HUES6 (cell line): ENCODE measurements around the gene COX7B2.

Source experiments
- H3K27ac ChIP-seq: 2 replicates; pipeline ENCODE4 v1.7.0; 2013; ENCODE audit warnings: low read depth, mild to moderate bottlenecking, low read length, inconsistent platforms
- H3K27me3 ChIP-seq: 2 replicates; pipeline ENCODE4 v1.6.1; 2013; ENCODE audit warnings: low read length; ENCODE audit not compliant: control insufficient read depth, insufficient read depth
- H3K36me3 ChIP-seq: 2 replicates; pipeline ENCODE4 v1.6.1; 2013; ENCODE audit warnings: low read length; ENCODE audit not compliant: control insufficient read depth, insufficient read depth
- H3K4me1 ChIP-seq: 2 replicates; pipeline ENCODE4 v1.6.1; 2013; ENCODE audit warnings: low read length; ENCODE audit not compliant: control insufficient read depth, insufficient read depth
- H3K4me3 ChIP-seq: 2 replicates; pipeline ENCODE4 v1.5.1; 2013; ENCODE audit warnings: low read depth, low read length
- H3K9ac ChIP-seq: one replicate; pipeline ENCODE4 v1.6.1; 2013; ENCODE audit warnings: mild to moderate bottlenecking, low read length
- H3K9me3 ChIP-seq: 2 replicates; pipeline ENCODE4 v1.6.1; 2013; ENCODE audit warnings: low read depth, low read length; ENCODE audit not compliant: control insufficient read depth, insufficient read depth

Gene COX7B2, protein sequence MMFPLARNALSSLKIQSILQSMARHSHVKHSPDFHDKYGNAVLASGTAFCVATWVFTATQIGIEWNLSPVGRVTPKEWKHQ

DNA sequence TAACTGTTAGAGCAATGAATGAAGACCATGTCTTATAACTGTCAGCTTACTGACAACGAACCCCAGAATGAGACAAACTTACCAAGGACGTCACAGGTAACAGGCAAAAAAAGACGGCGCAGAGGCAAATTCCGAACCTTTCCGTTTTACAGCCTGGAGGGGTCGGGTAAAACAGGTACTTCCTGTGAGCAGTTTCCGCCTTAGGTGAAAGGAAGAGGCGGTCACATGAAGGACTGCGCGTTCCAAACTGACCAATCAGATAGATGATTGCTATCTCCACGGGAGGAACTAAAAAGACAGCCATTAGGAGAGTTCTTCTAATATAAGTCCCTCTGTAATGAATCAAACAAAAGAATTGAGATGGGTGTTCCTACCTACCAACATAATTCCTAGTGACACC, at the start of gene COX7B2:
COX7B2 (minus strand) TSS at position 168 of the 400 bp plus-strand sequence. CDS start 174,053 bp downstream, outside the sequence.
- Histone ChIP-seq H3K4me1 (no peaks in the 10 kb centered on the region), H3K4me3 (no peak within 1 kb of the TSS), H3K36me3 (no peaks in the 10 kb centered on the region), H3K27me3 (no peaks in the 10 kb centered on the region), H3K9me3 (no peaks in the 10 kb centered on the region), H3K27ac (no peak within 1 kb of the TSS), H3K9ac (no peak within 1 kb of the TSS)

DNA sequence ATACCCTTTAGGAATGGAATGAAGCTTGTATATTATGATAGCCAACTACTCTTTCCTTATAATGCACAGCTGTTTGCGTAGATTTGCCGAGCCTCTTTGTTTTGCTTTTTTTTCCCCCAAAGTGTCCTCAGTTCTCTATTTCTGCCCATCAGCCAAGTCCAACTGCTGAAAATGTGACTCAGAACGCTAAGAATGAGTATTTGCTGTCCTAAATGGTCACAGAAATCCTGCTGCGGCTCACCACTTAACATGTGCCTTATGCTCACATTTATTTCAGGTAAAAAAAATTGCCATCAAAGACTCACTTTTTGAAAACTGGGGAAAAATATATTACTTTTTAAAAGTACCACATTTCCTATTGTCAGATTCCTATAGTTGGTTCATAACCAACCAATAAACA, 47.4 kb upstream of the COX7B2 start:
- no peaks in the 10 kb centered on the region for H3K27me3 ChIP-seq
- no peaks in the 10 kb centered on the region for H3K36me3 ChIP-seq
- H3K9ac ChIP-seq = no peak overlapping the region
- no peaks in the 10 kb centered on the region for H3K4me1 ChIP-seq
- H3K4me3 ChIP-seq = no peak overlapping the region
- no peaks in the 10 kb centered on the region for H3K9me3 ChIP-seq
- no peak overlapping the region for H3K27ac ChIP-seq

DNA sequence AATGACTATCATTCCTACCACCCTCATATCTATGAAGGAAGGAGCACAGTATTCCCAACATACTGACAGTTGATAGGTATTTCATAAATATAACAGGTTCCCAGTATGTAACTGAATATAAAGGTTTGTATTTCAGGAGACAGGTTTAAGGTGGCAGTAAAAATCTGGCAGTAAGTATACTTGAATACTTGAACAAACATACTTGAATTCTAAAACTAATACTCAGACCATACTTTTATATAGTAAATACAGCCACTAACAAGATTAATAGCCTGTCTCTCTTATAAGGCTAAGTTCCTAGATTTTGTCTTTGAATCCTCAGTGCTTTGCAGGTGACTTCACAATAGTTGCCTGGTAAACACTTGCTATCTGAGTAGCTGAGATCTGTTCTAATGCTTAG, 46.6 kb upstream of the COX7B2 start:
- Histone ChIP-seq H3K27ac (no peak overlapping the region), H3K9me3 (no peaks in the 10 kb centered on the region), H3K4me3 (no peak overlapping the region), H3K36me3 (no peaks in the 10 kb centered on the region), H3K9ac (no peak overlapping the region), H3K4me1 (no peaks in the 10 kb centered on the region), H3K27me3 (no peaks in the 10 kb centered on the region)

DNA sequence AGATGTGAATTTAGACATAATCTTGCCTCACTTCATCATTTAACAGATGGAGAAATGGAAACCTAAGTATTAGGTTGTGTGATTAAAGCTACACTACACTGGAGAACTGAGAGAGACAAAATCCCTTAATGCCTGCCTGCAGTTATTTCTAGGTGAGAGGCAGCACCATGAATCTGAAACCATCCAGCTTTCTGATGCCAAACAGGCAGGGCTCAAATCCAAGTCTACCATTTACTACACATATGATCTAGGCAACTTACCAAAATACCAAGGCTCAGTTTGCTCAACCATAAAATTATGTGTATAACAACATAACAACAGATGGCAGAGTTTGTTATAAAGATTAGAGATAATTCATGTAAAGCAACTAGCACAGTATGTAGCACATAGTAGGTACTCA, 45.6 kb upstream of the COX7B2 start:
- Histone ChIP-seq H3K36me3 (no peaks in the 10 kb centered on the region), H3K9me3 (no peaks in the 10 kb centered on the region), H3K27ac (no peak overlapping the region), H3K4me1 (no peaks in the 10 kb centered on the region), H3K4me3 (no peak overlapping the region), H3K9ac (no peak overlapping the region), H3K27me3 (no peaks in the 10 kb centered on the region)

DNA sequence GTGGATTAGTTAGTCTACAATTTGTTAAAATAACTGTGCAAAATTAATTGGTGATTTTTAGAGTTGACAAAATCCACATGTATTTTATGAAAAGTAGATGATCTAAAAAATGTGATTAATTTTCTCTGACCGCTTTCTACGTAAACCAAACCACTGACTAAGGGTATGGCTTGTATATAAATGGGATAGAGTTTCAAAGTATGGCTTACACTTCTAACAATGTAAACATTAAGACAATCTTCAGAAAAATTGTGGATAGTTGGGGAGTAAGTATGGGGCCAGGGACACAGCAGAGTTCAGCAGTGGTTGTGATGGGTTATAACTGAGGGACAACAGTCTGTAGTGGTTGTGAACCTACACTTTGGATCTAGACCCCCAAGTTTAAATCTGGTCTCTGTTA, 44.5 kb upstream of the COX7B2 start:
- H3K27ac ChIP-seq = no peak overlapping the region
- H3K9me3 ChIP-seq = no peaks in the 10 kb centered on the region
- H3K27me3 ChIP-seq = no peaks in the 10 kb centered on the region
- H3K4me3 ChIP-seq = no peak overlapping the region
- H3K9ac ChIP-seq = no peak overlapping the region
- H3K4me1 ChIP-seq = no peaks in the 10 kb centered on the region
- no peaks in the 10 kb centered on the region for H3K36me3 ChIP-seq

DNA sequence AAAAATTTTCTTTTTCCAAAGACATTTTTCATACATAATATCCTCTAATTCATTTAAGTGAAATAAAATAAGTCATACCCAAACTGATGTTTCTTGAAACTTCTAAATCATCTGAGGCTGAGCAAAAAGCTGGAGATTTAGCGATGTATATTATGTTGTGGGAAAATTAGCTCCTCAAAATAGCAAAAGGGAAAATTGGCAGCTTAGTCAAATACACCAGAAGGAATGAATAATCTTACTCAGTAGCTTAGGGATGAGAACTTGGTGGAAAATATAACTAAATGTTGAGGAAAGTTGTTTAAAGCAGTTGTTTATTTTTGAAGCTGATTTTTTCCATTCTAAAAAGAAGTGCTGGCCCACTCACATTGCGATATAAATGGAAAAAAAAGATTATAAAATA, 43.4 kb upstream of the COX7B2 start:
- Histone ChIP-seq H3K4me3 (no peak overlapping the region), H3K27me3 (no peaks in the 10 kb centered on the region), H3K9ac (no peak overlapping the region), H3K27ac (no peak overlapping the region), H3K4me1 (no peaks in the 10 kb centered on the region), H3K36me3 (no peaks in the 10 kb centered on the region), H3K9me3 (no peaks in the 10 kb centered on the region)

DNA sequence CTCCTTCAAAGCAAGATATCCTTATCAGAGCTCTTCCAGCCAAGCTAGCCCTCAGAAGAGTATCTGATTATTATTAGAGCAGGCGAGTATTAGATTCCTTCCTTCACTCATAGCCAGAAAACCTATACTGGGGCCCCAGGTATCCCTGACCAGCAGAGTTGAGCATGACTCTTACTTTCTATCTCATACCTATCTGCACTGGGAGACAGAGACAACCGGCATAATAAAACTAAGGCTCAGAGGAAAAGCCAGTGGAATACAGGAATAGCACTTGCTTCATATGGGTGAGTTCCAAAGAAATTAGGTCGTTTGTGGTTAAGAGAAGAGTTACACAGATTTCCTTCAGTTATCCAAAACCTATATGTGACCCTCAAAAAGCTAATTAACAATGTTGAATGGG, 41.8 kb upstream of the COX7B2 start:
- no peak overlapping the region for H3K9ac ChIP-seq
- no peaks in the 10 kb centered on the region for H3K36me3 ChIP-seq
- no peak overlapping the region for H3K4me3 ChIP-seq
- no peaks in the 10 kb centered on the region for H3K27me3 ChIP-seq
- no peak overlapping the region for H3K27ac ChIP-seq
- no peaks in the 10 kb centered on the region for H3K9me3 ChIP-seq
- H3K4me1 ChIP-seq = no peaks in the 10 kb centered on the region

DNA sequence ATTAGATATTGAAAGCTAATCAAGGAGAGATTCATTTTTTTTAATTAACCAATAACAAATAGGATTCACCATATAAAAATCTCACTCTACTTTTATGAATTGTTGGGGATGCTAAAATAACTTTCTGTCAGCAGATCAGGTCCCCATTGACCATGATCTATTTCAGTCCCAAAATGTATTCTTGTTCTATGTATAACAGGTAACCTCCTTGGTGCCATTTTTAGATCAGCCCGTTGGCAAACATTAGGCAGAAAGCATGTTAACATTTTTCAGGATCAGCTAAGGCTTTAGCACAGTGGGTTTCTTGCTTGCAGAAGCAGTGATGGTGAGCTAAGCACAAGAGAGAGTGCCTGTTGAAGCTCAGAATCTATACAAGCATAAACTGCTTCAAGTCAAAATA, 40.8 kb upstream of the COX7B2 start:
- Histone ChIP-seq H3K9ac (no peak overlapping the region), H3K36me3 (no peaks in the 10 kb centered on the region), H3K9me3 (no peaks in the 10 kb centered on the region), H3K4me1 (no peaks in the 10 kb centered on the region), H3K27ac (no peak overlapping the region), H3K4me3 (no peak overlapping the region), H3K27me3 (no peaks in the 10 kb centered on the region)

DNA sequence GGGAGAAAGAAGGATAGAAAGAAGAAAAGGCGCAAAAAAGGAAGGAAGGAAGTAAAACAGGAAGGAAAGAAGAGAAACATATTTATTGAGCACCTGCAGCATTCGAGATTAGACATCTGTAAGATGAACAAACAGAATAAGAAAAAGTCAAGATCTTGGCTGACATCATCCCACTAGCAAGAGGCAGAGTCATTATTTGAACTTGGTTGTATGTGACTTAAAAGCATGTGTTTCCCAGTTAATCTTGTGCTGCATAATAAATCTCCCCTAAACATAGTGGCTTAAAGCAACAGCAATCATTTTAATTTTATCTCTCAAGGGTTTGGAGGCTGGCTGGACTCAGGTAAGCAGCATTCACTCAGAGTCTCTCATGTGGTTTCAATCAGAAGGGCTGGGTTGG, 38.5 kb upstream of the COX7B2 start:
- Histone ChIP-seq H3K4me3 (no peak overlapping the region), H3K9ac (no peak overlapping the region), H3K36me3 (no peaks in the 10 kb centered on the region), H3K27ac (no peak overlapping the region), H3K27me3 (no peaks in the 10 kb centered on the region), H3K9me3 (no peaks in the 10 kb centered on the region), H3K4me1 (no peaks in the 10 kb centered on the region)

DNA sequence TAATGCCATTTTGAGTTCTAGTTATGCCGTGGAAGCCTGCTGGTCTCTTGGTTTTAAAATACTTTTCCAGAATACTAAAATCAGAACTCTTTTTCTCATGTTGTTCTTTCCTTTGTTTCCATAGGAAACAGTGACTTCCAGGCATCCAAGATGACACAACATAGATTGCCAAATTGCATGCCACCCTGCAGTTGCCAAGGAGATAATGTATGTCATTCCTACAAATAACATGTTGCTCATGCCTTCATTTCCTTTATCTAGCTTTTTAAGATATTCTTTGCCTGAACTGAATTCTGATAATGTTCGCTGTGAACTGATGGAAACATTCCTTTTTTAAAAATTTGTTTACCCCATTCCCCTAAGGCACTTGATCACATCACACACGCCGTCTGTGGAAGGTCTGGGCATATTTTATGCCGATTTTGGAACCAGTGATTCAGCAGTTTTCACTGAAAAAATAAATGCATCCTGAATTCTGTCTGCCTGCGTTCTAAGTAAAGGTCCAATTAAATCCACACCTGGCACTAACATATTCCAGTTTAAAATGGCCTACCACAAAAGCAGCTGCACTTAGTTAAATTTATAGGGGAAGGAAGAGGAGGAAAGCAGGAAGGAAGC, 38.0 kb upstream of the COX7B2 start:
- H3K9ac ChIP-seq = no peak overlapping the region
- H3K4me1 ChIP-seq = no peaks in the 10 kb centered on the region
- H3K36me3 ChIP-seq = no peaks in the 10 kb centered on the region
- no peaks in the 10 kb centered on the region for H3K9me3 ChIP-seq
- H3K4me3 ChIP-seq = no peak overlapping the region
- no peaks in the 10 kb centered on the region for H3K27me3 ChIP-seq
- no peak overlapping the region for H3K27ac ChIP-seq

DNA sequence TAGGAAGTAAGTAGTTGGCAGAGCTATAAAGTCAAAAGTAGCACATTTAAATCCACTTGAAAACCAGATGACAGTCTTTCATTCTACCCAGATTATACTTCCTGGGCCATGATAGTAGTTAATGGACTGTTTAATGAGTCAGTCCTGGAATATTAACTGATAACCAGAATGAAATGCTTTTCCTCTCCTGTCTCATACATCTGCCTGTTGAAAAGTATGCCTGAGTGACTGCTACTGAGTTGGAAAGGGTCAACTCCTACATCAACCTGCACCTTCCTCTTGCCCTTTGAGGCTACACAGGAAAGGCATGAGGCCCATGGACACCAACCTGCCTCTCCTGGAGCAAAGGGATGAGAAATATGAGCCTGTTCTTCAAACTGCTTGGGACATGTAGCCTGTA, 36.0 kb upstream of the COX7B2 start:
- Histone ChIP-seq H3K27ac (no peak overlapping the region), H3K4me3 (no peak overlapping the region), H3K27me3 (no peaks in the 10 kb centered on the region)

DNA sequence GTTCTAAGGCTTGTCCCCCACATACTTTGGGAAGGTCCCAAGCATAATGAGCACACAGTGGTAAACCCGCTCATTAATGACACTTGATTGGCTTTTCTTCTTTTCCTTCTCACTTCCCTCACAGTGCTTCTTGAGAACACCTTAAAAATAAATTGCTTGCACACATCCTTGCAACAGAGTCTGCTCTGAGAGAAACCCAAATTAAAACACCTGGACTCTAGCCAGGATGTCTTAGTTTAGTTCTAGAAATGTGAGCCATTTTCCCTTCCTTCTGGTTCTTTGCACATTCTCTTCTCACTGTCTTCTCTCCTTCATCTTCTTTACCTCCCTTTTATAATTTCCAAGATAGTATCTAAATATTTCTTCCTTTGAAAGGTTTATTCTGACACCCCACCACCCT, 35.3 kb upstream of the COX7B2 start:
- H3K9ac ChIP-seq = no peak overlapping the region
- no peaks in the 10 kb centered on the region for H3K36me3 ChIP-seq
- no peak overlapping the region for H3K27ac ChIP-seq
- no peaks in the 10 kb centered on the region for H3K9me3 ChIP-seq
- H3K27me3 ChIP-seq = no peaks in the 10 kb centered on the region
- H3K4me3 ChIP-seq = no peak overlapping the region
- H3K4me1 ChIP-seq = no peaks in the 10 kb centered on the region

More for the DNA sequence above, 36.0 kb upstream of the COX7B2 start:
- no peaks in the 10 kb centered on the region for H3K9me3 ChIP-seq
- no peaks in the 10 kb centered on the region for H3K4me1 ChIP-seq
- no peaks in the 10 kb centered on the region for H3K36me3 ChIP-seq
- no peak overlapping the region for H3K9ac ChIP-seq
